Measurements from ENCODE around the gene TNFRSF19. TPM values are rescaled to one million over a fixed set of nuclear protein-coding genes. Genes with fewer than 3 reads are reported as not detected.

Gene TNFRSF19
- total and polyA plus RNA-seq, 7 experiments from 2014 or later = 0.10 to 0.24 TPM; not detected in 5

DNA sequence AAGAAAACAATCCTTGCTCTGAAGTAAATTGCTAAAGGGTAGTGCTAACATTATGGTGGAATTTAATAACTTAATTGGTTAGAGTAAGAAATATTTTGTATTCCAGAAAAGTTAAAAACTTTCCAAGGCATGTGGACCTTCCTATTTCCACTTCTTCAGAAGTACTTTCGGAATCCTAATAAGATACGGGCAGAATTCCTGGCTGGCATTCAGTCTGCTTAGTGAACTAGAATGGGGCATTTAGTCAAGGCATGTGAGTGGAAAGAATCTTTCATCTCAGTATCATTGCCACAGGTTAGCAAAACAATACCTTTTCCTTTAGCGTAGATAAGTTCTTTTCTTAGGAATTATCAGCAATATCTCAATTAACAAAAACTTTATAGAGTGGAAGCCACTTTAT is 85.1 kb downstream of the TNFRSF19 start:
- Mint-ChIP-seq H3K4me3 (no peak overlapping the region), H3K27me3 (peaks cover 3 to 27% (median 14%) of the 10 kb centered on the region in 5 donors), H3K36me3 (no peaks in the 10 kb centered on the region), H3K27ac (no peak overlapping the region), H3K9me3 (peaks cover 0 to 1% (median 0%) of the 10 kb centered on the region in 11 donors), H3K4me1 (peaks cover 0 to 8% (median 0%) of the 10 kb centered on the region in 7 donors)
- Histone ChIP-seq H3K4me1 (ENCODE audit: control insufficient read depth in 2 of 2, insufficient read depth in 2 of 2, low read length in 2 of 2) (no peaks in the 10 kb centered on the region), H3K27me3 (ENCODE audit: control insufficient read depth in 2 of 2, insufficient read depth in 2 of 2, low read length in 2 of 2) (no peaks in the 10 kb centered on the region), H3K27ac (ENCODE audit: low read depth, low read length) (no peak overlapping the region), H3K9me3 (ENCODE audit: control insufficient read depth in 2 of 3, low read length in 3 of 3) (no peaks in the 10 kb centered on the region), H3K4me3 (ENCODE audit: low read length) (no peak overlapping the region), H3K36me3 (ENCODE audit: control insufficient read depth in 2 of 3, insufficient read depth in 3 of 3, low read length in 3 of 3) (no peaks in the 10 kb centered on the region)
- ATAC-seq = no peak
- intact Hi-C loops (cut with micrococcal nuclease) = no loop called here
- ChIA-PET CTCF (interaction anchor here (1.1 kb wide), 1 partner anchor 18 kb away, joined by 3 read pairs; no protein-coding TSS in a partner anchor), POLR2A (no interaction called here)
- no peak for DNase-seq

DNA sequence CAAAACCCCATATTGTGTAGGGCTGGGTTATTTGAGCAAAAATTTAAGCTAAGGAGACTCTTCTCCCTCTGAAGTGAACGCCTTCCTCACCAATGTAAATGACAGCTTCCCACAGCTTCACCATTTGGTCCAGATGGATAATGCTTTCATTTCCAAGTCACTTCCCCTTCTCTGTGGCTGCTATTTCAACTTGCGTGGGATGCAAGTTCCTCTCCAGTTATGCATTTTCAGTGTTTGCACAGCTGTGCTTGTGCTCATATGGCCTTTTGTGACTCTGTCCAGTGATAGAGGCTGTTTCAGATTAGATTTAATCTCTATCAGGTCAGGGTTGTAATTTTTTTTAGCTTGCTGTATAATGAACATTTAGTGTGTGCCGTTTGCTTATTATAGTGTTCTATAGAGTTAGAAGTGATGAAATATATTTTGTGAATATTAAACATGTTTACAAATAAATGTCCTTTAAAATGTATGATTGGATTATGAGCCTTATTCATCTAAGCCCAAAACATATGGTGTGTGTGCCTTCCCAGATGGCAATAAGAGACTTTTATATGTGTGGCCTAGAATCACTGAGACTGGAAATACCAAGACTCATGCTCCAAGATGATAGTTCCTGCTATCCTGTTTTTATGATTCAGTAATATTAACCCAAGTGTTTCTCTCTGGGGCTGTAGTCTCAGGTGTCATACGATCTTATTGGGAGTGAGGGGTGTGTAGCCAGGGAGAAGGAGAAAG is 86.6 kb downstream of the TNFRSF19 start:
- H3K27ac ChIP-seq (ENCODE audit: low read depth, low read length) = no peak overlapping the region
- Mint-ChIP-seq H3K4me1 (peaks cover 0 to 8% (median 0%) of the 10 kb centered on the region in 7 donors), H3K27ac (no peak overlapping the region), H3K27me3 (peaks cover 0 to 15% (median 5%) of the 10 kb centered on the region in 5 donors), H3K36me3 (no peaks in the 10 kb centered on the region), H3K9me3 (peaks cover 0 to 4% (median 0%) of the 10 kb centered on the region in 11 donors), H3K4me3 (no peak overlapping the region)
- H3K9me3 ChIP-seq (ENCODE audit: control insufficient read depth in 2 of 3, low read length in 3 of 3) = no peaks in the 10 kb centered on the region
- no peaks in the 10 kb centered on the region for H3K4me1 ChIP-seq (ENCODE audit: control insufficient read depth in 2 of 2, insufficient read depth in 2 of 2, low read length in 2 of 2)
- CTCF ChIA-PET = no interaction called here
- no peak overlapping the region for H3K4me3 ChIP-seq (ENCODE audit: low read length)
- no peaks in the 10 kb centered on the region for H3K27me3 ChIP-seq (ENCODE audit: control insufficient read depth in 2 of 2, insufficient read depth in 2 of 2, low read length in 2 of 2)
- no peak for DNase-seq
- intact Hi-C loops (cut with micrococcal nuclease) = no loop called here
- ATAC-seq = no peak
- POLR2A ChIA-PET = no interaction called here
- H3K36me3 ChIP-seq (ENCODE audit: control insufficient read depth in 2 of 3, insufficient read depth in 3 of 3, low read length in 3 of 3) = no peaks in the 10 kb centered on the region

DNA sequence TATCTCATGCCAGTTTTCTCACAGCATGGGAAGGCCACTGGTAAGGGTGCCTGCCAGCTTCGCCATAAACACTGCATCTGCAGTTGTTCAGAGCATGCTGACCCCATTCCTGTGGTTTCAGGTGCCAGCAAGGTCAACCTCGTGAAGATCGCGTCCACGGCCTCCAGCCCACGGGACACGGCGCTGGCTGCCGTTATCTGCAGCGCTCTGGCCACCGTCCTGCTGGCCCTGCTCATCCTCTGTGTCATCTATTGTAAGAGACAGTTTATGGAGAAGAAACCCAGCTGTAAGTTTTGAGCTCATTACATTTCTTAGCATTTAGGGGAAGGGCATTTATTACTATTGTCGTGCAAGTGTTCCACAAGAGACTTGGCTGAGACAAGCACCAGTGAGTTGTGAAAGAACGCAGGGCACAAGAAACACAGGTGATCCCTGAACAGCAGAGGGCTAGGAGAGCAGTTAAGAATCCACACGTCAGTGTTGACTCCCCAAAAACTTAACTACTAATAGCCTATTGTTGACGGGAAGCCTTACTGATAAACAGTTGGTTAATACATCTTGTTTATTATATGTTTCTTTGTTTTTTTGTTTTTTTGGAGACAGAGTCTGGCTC is 88.8 kb downstream of the TNFRSF19 start:
- H3K36me3 ChIP-seq (ENCODE audit: control insufficient read depth in 2 of 3, insufficient read depth in 3 of 3, low read length in 3 of 3) = no peaks in the 10 kb centered on the region
- no peaks in the 10 kb centered on the region for H3K36me3 Mint-ChIP-seq
- no peak overlapping the region for H3K27ac Mint-ChIP-seq
- H3K4me1 Mint-ChIP-seq = no peaks in the 10 kb centered on the region
- intact Hi-C loops (cut with micrococcal nuclease) = no loop called here
- H3K9me3 ChIP-seq (ENCODE audit: control insufficient read depth in 2 of 3, low read length in 3 of 3) = no peaks in the 10 kb centered on the region
- ChIA-PET CTCF (no interaction called here), POLR2A (no interaction called here)
- DNase-seq = no peak
- peaks cover 0 to 24% (median 5%) of the 10 kb centered on the region in 5 donors for H3K27me3 Mint-ChIP-seq
- H3K4me3 ChIP-seq (ENCODE audit: low read length) = no peak overlapping the region
- no peak overlapping the region for H3K27ac ChIP-seq (ENCODE audit: low read depth, low read length)
- H3K4me3 Mint-ChIP-seq = no peak overlapping the region
- H3K27me3 ChIP-seq (ENCODE audit: control insufficient read depth in 2 of 2, insufficient read depth in 2 of 2, low read length in 2 of 2) = no peaks in the 10 kb centered on the region
- no peak for ATAC-seq
- H3K9me3 Mint-ChIP-seq = peaks cover 0 to 6% (median 0%) of the 10 kb centered on the region in 11 donors
- H3K4me1 ChIP-seq (ENCODE audit: control insufficient read depth in 2 of 2, insufficient read depth in 2 of 2, low read length in 2 of 2) = no peaks in the 10 kb centered on the region

DNA sequence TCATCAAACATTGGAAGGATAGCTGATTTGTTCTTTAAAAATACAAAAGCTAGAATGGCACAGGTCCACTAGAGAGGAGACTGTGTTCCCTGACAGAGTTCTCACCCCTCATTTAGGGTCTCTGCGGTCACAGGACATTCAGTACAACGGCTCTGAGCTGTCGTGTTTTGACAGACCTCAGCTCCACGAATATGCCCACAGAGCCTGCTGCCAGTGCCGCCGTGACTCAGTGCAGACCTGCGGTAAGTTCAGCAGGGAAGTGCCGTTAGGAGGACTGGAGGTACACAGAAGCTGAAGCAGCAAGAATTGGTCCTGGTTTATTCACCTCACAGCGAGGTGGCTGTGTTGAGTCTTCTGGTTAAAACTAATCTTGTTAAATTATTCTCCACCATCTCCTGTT is 90.0 kb downstream of the TNFRSF19 start:
- Mint-ChIP-seq H3K4me1 (no peaks in the 10 kb centered on the region), H3K4me3 (no peak overlapping the region), H3K27me3 (peaks cover 0 to 27% (median 5%) of the 10 kb centered on the region in 5 donors), H3K36me3 (no peaks in the 10 kb centered on the region), H3K27ac (no peak overlapping the region), H3K9me3 (peaks cover 0 to 6% (median 0%) of the 10 kb centered on the region in 11 donors)
- ATAC-seq (no peak), DNase-seq (no peak)
- ChIA-PET CTCF (interaction anchor here (0.6 kb wide), 1 partner anchor 230 kb away, joined by 5 read pairs; no protein-coding TSS in a partner anchor), POLR2A (no interaction called here)
- Histone ChIP-seq H3K4me1 (ENCODE audit: control insufficient read depth in 2 of 2, insufficient read depth in 2 of 2, low read length in 2 of 2) (no peaks in the 10 kb centered on the region), H3K4me3 (ENCODE audit: low read length) (no peak overlapping the region), H3K27ac (ENCODE audit: low read depth, low read length) (no peak overlapping the region), H3K27me3 (ENCODE audit: control insufficient read depth in 2 of 2, insufficient read depth in 2 of 2, low read length in 2 of 2) (no peaks in the 10 kb centered on the region), H3K9me3 (ENCODE audit: control insufficient read depth in 2 of 3, low read length in 3 of 3) (no peaks in the 10 kb centered on the region), H3K36me3 (ENCODE audit: control insufficient read depth in 2 of 3, insufficient read depth in 3 of 3, low read length in 3 of 3) (no peaks in the 10 kb centered on the region)
- intact Hi-C loops (cut with micrococcal nuclease) = no loop called here

DNA sequence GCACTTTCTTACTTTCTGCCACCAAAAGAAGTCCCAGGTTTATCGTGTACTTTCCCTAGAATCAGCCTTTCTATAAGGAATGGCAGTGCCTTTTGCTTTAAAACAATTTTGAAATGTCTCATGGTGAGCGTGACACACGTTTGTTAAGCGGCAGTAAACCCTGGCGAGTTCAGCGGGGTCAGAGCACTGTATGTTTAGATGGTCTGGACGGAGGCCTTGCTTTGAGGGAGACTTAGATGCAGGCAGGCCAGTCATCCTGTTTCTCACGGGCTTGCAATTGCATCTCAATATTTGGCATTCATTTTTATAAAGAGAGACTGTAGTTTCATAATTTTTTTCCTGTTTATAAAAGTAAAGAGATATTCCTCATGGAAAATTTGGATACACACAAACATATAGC is 96.4 kb downstream of the TNFRSF19 start:
- Mint-ChIP-seq H3K27ac (no peak overlapping the region), H3K4me3 (no peak overlapping the region), H3K9me3 (peaks cover 0 to 6% (median 0%) of the 10 kb centered on the region in 11 donors), H3K4me1 (no peaks in the 10 kb centered on the region), H3K36me3 (no peaks in the 10 kb centered on the region), H3K27me3 (peaks cover 5 to 26% (median 7%) of the 10 kb centered on the region in 5 donors)
- ChIA-PET POLR2A (no interaction called here), CTCF (no interaction called here)
- no peak overlapping the region for H3K27ac ChIP-seq (ENCODE audit: low read depth, low read length)
- no peaks in the 10 kb centered on the region for H3K27me3 ChIP-seq (ENCODE audit: control insufficient read depth in 2 of 2, insufficient read depth in 2 of 2, low read length in 2 of 2)
- H3K9me3 ChIP-seq (ENCODE audit: control insufficient read depth in 2 of 3, low read length in 3 of 3) = no peaks in the 10 kb centered on the region
- no peak for DNase-seq
- intact Hi-C loops (cut with micrococcal nuclease) = no loop called here
- no peaks in the 10 kb centered on the region for H3K4me1 ChIP-seq (ENCODE audit: control insufficient read depth in 2 of 2, insufficient read depth in 2 of 2, low read length in 2 of 2)
- H3K4me3 ChIP-seq (ENCODE audit: low read length) = no peak overlapping the region
- H3K36me3 ChIP-seq (ENCODE audit: control insufficient read depth in 2 of 3, insufficient read depth in 3 of 3, low read length in 3 of 3) = no peaks in the 10 kb centered on the region
- ATAC-seq = no peak

DNA sequence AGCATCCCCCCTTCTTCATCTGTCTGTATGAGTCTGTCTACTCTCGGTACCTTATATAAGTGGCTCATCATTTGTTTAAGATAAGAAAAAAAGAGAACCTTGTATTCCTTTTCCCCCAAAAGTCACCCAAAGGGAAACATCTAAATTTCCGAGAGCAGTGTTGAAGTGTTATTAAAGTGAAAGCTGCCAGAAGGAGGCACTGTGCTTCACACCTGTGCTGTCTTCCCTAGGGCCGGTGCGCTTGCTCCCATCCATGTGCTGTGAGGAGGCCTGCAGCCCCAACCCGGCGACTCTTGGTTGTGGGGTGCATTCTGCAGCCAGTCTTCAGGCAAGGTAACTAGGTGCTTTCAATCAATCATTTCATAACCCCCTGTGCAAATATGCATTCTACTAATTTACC is 97.5 kb downstream of the TNFRSF19 start:
- Histone ChIP-seq H3K36me3 (ENCODE audit: control insufficient read depth in 2 of 3, insufficient read depth in 3 of 3, low read length in 3 of 3) (no peaks in the 10 kb centered on the region), H3K27ac (ENCODE audit: low read depth, low read length) (no peak overlapping the region), H3K27me3 (ENCODE audit: control insufficient read depth in 2 of 2, insufficient read depth in 2 of 2, low read length in 2 of 2) (no peaks in the 10 kb centered on the region), H3K9me3 (ENCODE audit: control insufficient read depth in 2 of 3, low read length in 3 of 3) (no peaks in the 10 kb centered on the region), H3K4me1 (ENCODE audit: control insufficient read depth in 2 of 2, insufficient read depth in 2 of 2, low read length in 2 of 2) (no peaks in the 10 kb centered on the region), H3K4me3 (ENCODE audit: low read length) (no peak overlapping the region)
- intact Hi-C loops (cut with micrococcal nuclease) = loop anchor here in 1 of 2 donors (1.0 kb wide), 1 partner anchor 204 kb away; no protein-coding TSS in a partner anchor
- H3K27me3 Mint-ChIP-seq = peaks cover 2 to 27% (median 8%) of the 10 kb centered on the region in 5 donors
- no peak for ATAC-seq
- ChIA-PET POLR2A (no interaction called here), CTCF (no interaction called here)
- no peak overlapping the region for H3K27ac Mint-ChIP-seq
- no peaks in the 10 kb centered on the region for H3K4me1 Mint-ChIP-seq
- H3K9me3 Mint-ChIP-seq = no peaks in the 10 kb centered on the region
- DNase-seq = no peak
- no peak overlapping the region for H3K4me3 Mint-ChIP-seq
- H3K36me3 Mint-ChIP-seq = no peaks in the 10 kb centered on the region

DNA sequence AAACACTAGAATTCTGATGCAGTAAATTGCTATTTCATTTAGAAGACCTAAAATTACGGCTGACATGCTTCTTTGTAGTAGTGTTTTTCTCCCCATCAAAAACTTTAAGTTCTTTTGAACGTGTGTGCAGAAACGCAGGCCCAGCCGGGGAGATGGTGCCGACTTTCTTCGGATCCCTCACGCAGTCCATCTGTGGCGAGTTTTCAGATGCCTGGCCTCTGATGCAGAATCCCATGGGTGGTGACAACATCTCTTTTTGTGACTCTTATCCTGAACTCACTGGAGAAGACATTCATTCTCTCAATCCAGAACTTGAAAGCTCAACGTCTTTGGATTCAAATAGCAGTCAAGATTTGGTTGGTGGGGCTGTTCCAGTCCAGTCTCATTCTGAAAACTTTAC is 98.3 kb downstream of the TNFRSF19 start:
- intact Hi-C loops (cut with micrococcal nuclease) = no loop called here
- Mint-ChIP-seq H3K4me1 (no peaks in the 10 kb centered on the region), H3K4me3 (no peak overlapping the region), H3K27ac (no peak overlapping the region), H3K9me3 (no peaks in the 10 kb centered on the region), H3K36me3 (no peaks in the 10 kb centered on the region), H3K27me3 (peaks cover 0 to 20% (median 7%) of the 10 kb centered on the region in 5 donors)
- ChIA-PET CTCF (no interaction called here), POLR2A (no interaction called here)
- no peaks in the 10 kb centered on the region for H3K9me3 ChIP-seq (ENCODE audit: control insufficient read depth in 2 of 3, low read length in 3 of 3)
- H3K4me3 ChIP-seq (ENCODE audit: low read length) = no peak overlapping the region
- H3K36me3 ChIP-seq (ENCODE audit: control insufficient read depth in 2 of 3, insufficient read depth in 3 of 3, low read length in 3 of 3) = no peaks in the 10 kb centered on the region
- no peaks in the 10 kb centered on the region for H3K4me1 ChIP-seq (ENCODE audit: control insufficient read depth in 2 of 2, insufficient read depth in 2 of 2, low read length in 2 of 2)
- H3K27me3 ChIP-seq (ENCODE audit: control insufficient read depth in 2 of 2, insufficient read depth in 2 of 2, low read length in 2 of 2) = no peaks in the 10 kb centered on the region
- ATAC-seq = no peak
- no peak for DNase-seq
- H3K27ac ChIP-seq (ENCODE audit: low read depth, low read length) = no peak overlapping the region

Measured in naive thymus-derived CD4-positive, alpha-beta T cell (primary cell).